ENCODE data around the gene HDAC4.
A peak's percentile ranks its signal among the peaks of the same experiment; 100 is the strongest.

The HDAC4 gene

DNA sequence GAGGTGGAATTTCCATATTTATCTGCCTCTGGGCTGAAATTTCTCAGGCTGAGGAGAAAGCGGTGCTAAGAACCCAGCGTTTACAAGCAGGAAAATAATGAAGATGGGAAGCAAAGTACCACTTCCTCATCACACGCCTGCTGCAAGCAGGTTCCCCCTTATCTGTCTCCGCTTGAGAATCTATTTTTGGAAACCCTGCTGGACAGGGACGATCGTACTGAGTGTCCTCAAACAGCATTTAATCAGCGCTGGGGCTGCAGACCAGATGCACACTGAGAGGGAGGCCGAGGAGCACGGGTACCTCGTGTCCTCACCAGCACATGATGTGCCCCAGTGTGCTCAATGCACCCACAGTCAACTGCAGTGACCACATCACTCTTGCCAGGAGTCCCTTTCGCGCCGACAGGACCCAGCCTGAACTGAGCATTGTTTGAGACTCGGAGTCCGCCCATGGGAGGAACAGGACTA, 160.4 kb downstream of the HDAC4 start:
- peaks cover 2% of the 10 kb centered on the region for H3K36me3 Mint-ChIP-seq (ENCODE audit: insufficient read depth)
- H3K9me3 Mint-ChIP-seq, result no peaks in the 10 kb centered on the region
- H3K4me1 Mint-ChIP-seq (ENCODE audit: low read depth in 2 of 2), result peaks cover 27 to 30% of the 10 kb centered on the region in 2 donors
- no peak for DNase-seq
- ATAC-seq (replicated peaks), result no peak
- no peak overlapping the region for H3K27ac Mint-ChIP-seq
- no peaks in the 10 kb centered on the region for H3K27me3 Mint-ChIP-seq
- no peak overlapping the region for H3K4me3 Mint-ChIP-seq

DNA sequence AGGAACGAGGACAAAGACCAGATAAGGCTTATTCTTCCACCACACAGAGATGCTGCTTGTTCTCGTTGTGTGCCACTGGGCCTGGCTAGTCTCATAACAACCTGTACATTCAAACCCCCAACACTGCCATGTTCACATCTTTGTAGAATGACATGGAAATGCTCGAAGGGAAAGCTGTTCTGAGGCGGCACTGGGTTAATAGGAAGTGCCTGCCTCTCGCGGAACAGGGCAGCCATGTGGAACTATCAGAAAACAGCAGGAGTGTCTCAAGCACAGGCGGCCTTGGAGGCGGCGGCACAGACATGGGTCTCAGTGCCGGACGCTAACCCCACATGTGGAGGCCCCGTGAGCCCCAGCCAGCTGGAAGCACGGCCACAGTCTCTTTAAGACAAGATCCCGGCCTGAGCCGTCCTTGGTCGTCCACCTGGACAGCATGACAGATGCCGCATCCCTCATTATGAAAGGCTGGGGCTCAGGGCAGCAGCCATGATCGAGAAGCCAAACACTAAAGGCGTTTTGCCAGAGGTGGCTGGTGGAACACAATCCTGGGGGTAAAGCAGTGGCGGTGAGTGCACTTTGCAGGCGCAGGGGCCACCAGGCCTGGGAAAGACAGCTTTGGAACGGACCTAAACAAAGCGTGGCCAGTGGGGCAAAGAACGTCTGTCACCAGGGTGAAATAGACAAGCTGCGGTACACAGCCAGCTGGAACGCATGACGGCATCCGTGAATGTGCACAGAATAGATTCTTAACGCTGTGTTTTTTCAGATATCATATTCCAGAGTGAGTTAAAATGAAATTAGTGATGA, 161.0 kb downstream of the HDAC4 start:
- H3K4me1 Mint-ChIP-seq (ENCODE audit: low read depth in 2 of 2), result peaks cover 23 to 34% of the 10 kb centered on the region in 2 donors
- no peak for DNase-seq
- H3K36me3 Mint-ChIP-seq (ENCODE audit: insufficient read depth), result peaks cover 2% of the 10 kb centered on the region
- H3K27ac Mint-ChIP-seq, result no peak overlapping the region
- H3K4me3 Mint-ChIP-seq, result no peak overlapping the region
- no peaks in the 10 kb centered on the region for H3K27me3 Mint-ChIP-seq
- H3K9me3 Mint-ChIP-seq, result no peaks in the 10 kb centered on the region
- ATAC-seq (replicated peaks), result no peak

DNA sequence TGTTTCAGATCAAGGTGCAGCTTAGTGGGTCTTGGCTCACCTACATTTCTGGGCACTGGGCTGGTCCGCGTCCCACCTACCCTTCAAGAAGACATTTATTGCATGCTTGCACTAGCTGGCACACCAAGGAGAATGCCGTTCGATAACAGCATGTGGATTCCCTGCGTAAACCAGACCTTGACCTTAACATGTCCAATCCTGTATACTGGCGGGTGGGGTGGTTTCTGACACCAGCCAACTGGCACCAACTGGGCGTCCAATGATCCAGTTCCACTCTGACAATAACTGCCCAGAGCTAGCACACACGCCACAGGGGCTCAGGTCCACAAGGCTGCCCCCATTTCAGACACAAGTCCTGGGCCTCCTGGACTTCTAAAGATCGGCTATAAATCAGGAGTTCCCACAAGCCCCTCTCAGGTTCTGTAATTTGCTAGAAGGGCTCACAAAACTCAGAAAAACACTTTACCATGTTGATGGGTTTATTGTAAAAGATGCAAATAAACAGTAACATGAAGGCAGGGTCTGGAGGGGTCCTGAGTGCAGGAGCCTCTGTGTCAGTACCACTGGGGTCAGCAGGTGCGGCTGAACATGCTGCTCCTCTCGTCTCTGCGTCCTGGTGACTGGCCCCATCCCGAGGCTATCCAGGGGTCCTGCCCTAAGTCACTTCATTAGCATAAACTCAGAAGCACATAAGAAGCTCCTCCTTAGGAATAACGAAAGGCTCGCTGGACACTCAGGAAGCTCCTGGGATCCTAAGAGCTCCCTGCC, 161.8 kb downstream of the HDAC4 start:
- ATAC-seq (replicated peaks), result no peak
- no peaks in the 10 kb centered on the region for H3K36me3 Mint-ChIP-seq (ENCODE audit: insufficient read depth)
- H3K4me3 Mint-ChIP-seq, result no peak overlapping the region
- H3K27ac Mint-ChIP-seq, result no peak overlapping the region
- H3K9me3 Mint-ChIP-seq, result no peaks in the 10 kb centered on the region
- no peaks in the 10 kb centered on the region for H3K27me3 Mint-ChIP-seq
- H3K4me1 Mint-ChIP-seq (ENCODE audit: low read depth in 2 of 2), result peaks cover 20 to 33% of the 10 kb centered on the region in 2 donors
- DNase-seq, result no peak

DNA sequence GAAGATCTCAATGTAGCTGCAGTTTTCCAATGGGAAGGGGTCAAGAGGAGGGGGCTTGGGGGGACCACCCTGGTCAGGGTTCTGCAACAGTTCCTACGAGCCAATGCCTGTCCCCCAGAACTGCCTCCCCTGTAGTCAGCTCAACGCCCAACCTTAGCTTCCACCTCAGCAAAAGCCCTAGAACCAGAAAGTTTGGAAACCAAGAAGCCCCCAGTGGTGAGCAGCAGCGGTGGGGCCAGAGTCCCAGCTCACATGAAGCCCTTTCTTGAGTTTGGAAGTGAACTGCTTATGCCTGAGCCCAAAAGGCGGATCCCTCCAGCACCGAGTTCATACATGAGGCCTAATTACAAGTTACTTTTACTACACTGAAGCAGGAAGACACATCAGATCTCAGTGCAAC, 162.4 kb downstream of the HDAC4 start:
- ATAC-seq (replicated peaks), result no peak
- peaks cover 23 to 31% of the 10 kb centered on the region in 2 donors for H3K4me1 Mint-ChIP-seq (ENCODE audit: low read depth in 2 of 2)
- H3K9me3 Mint-ChIP-seq, result no peaks in the 10 kb centered on the region
- no peaks in the 10 kb centered on the region for H3K27me3 Mint-ChIP-seq
- no peaks in the 10 kb centered on the region for H3K36me3 Mint-ChIP-seq (ENCODE audit: insufficient read depth)
- H3K4me3 Mint-ChIP-seq, result no peak overlapping the region
- no peak for DNase-seq
- H3K27ac Mint-ChIP-seq, result no peak overlapping the region

DNA sequence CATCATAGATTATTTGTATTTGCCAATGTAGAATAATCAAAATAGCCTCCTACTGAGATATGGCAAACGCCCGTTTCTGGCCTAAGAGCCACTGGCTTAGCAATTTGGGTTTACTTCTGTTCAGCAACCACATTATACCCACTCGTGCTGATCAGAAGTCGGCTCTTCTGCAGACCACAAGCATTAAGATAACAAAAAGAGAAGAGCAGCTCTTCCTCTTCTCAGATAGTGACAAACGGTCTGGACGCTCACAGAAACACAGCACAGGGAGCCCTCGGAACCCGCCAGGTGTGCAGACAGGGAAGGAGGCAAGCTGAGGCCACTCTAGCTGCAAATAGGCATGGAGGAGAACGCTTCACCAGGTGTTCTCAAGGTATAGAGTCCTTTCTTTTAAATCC, 164.0 kb downstream of the HDAC4 start:
- DNase-seq, result no peak

DNA sequence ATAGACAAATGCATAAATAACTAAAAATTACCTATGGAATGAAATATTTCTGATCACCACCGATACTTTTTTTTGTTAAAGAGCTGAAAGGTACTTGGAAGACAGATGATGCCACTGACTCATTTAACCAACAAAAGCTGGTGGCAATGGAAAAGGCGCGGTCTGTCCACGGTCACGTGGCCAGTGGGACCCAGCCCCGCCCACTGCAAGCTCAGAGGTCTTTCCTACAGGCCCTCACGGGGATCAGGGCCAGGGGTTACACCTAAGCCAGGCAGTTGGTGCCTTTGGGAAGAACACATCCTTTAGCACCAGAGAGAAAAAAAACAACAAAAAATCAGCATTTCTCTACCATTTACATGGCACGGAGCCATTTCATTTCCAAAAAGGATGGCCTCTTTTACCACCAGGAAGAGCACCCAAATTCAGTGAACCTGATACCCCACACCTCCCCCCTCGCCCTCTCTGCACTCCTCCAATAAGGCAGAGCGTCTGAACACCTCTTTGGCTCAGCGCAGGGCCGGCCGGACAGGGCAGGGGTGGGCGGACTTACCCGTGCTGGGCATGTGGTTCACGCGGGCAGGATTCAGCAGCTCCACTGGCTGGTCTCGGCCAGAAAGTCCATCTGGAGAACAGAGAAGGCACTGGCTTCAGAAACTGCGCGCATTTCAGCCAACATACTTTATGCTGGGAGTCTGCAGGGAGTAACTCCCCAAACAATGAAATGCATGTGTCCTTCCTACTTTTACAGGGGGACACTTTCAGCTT, 164.6 kb downstream of the HDAC4 start:
- H3K4me1 Mint-ChIP-seq (ENCODE audit: low read depth in 2 of 2), result peaks cover 15 to 27% of the 10 kb centered on the region in 2 donors
- no peak for DNase-seq
- ATAC-seq (replicated peaks), result no peak
- H3K9me3 Mint-ChIP-seq, result no peaks in the 10 kb centered on the region
- no peaks in the 10 kb centered on the region for H3K36me3 Mint-ChIP-seq (ENCODE audit: insufficient read depth)
- H3K27me3 Mint-ChIP-seq, result no peaks in the 10 kb centered on the region
- H3K4me3 Mint-ChIP-seq, result no peak overlapping the region
- no peak overlapping the region for H3K27ac Mint-ChIP-seq

More for the DNA sequence above, 164.0 kb downstream of the HDAC4 start:
- H3K27ac Mint-ChIP-seq, result peak overlapping the region in 1 of 2 donors; percentile 22
- H3K36me3 Mint-ChIP-seq (ENCODE audit: insufficient read depth), result no peaks in the 10 kb centered on the region
- H3K4me1 Mint-ChIP-seq (ENCODE audit: low read depth in 2 of 2), result peaks cover 16 to 27% of the 10 kb centered on the region in 2 donors
- H3K27me3 Mint-ChIP-seq, result no peaks in the 10 kb centered on the region
- H3K4me3 Mint-ChIP-seq, result no peak overlapping the region
- no peaks in the 10 kb centered on the region for H3K9me3 Mint-ChIP-seq
- no peak for ATAC-seq (replicated peaks)

DNA sequence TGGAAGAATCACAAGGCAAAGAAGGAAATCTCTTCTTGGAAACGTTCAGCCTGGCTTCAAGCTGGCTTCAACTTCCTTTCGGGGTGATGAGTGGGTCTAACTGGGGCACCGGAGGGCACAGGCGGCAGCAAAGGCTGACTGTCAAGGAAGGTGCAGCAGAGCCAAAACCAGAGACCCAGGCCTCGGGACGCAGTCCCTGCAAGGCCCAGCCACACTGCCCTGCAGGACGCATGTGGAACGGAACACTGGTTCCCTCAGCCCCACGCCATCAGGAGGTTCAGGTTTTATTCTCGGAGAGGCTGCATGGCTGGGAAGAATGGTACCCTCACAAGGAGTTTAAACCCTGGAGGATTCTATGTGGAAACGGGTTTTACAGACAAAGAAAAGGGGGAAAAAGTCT, 165.5 kb downstream of the HDAC4 start:
- Mint-ChIP-seq H3K4me3 (peak overlapping the region in 1 of 2 donors; percentile 34), H3K36me3 (ENCODE audit: insufficient read depth) (no peaks in the 10 kb centered on the region), H3K27me3 (no peaks in the 10 kb centered on the region), H3K27ac (peak overlapping the region in 1 of 2 donors; percentile 69), H3K9me3 (no peaks in the 10 kb centered on the region), H3K4me1 (ENCODE audit: low read depth in 2 of 2) (peaks cover 24 to 34% of the 10 kb centered on the region in 2 donors)
- ATAC-seq (replicated peaks) (no peak), DNase-seq (no peak)

DNA sequence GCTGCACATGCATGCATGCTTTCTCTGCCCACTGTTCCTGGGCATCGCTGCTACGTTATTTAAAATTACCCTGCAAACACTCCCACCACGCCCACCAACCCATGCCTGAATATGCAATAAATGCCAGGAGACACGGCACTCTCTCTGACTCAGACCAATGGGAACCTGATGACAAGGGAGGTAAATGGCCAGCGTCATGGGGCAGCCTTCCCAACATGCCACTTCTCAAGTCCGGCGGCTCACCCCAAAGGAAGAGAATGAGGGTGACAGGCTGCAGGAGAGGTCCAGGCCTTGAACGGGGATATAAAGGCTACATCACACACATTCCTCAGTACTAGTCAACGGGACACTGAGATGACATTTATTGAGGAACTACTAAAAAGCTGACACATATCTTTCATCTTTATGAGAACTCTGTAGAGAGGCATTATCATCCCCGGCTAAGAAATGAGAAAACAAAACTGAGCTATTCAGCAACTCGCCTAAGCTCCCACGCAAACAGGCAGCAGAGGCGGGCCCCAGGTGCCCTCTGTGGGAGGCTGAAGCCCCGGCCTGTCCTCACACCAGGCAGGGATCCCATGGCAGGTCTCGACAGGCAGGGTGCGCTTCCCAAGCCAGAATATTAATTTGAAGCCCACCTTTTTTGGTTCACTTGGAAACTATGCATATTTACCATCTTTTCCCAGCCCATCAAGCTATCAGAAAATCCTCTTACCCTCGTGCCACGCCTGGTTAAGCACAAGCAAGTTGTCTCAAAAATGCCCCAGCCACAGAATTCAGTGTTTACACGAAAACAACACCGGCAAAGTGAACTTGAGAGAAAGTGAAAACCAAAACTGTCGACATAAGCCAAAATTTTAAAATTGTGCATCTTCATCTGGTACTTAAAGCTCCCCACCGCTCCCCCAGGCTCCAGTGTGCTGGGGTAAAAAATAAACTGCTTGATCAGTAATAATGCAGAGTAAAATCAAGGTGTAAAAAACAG, 166.3 kb downstream of the HDAC4 start:
- no peak for ATAC-seq (replicated peaks)
- Mint-ChIP-seq H3K9me3 (no peaks in the 10 kb centered on the region), H3K4me1 (ENCODE audit: low read depth in 2 of 2) (peaks cover 24 to 28% of the 10 kb centered on the region in 2 donors), H3K27ac (peak overlapping the region in 1 of 2 donors; percentile 69), H3K4me3 (peak overlapping the region in 1 of 2 donors; percentile 34), H3K36me3 (ENCODE audit: insufficient read depth) (no peaks in the 10 kb centered on the region), H3K27me3 (no peaks in the 10 kb centered on the region)
- DNase-seq, result no peak

DNA sequence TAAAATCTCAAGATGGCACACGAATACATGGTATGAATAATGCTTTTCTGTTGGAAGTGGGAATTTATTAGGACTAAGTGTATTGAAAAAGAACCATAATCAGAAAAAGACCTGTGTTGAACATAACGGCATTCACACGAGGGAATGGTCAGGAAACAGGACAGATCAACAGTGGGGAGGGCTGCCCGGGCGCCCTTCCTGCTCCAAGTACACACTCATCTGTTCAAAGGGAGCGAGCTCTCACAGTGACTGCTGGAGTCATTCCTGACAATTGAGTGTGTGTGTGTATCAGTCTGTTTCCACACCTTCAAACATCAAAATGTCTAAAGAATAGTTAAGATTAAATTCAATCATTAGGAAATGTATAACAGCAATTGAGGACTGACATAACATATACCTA, 167.2 kb downstream of the HDAC4 start:
- no peak for ATAC-seq (replicated peaks)
- Mint-ChIP-seq H3K4me3 (no peak overlapping the region), H3K27me3 (no peaks in the 10 kb centered on the region), H3K27ac (no peak overlapping the region), H3K4me1 (ENCODE audit: low read depth in 2 of 2) (peaks cover 25 to 30% of the 10 kb centered on the region in 2 donors), H3K9me3 (no peaks in the 10 kb centered on the region), H3K36me3 (ENCODE audit: insufficient read depth) (no peaks in the 10 kb centered on the region)
- DNase-seq, result no peak

DNA sequence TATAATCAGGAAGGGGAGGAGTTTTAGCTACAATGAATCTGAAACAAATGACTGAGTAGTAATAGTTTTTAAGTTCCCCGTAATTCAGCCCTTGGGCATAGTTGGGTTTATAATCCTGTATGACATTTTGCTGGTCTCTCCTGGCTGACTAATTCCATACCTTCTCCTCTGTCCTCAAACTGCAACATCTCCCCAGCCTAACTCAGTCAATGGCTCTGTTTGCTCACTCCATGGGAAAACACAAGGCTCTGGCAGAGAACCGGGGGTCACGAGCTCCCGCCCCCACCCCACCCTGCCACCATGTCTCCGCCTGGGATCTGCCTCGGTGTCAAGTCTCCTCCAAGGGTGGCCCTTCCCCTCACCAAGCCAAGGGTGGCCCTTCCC, 168.6 kb downstream of the HDAC4 start:
- peak overlapping the region in 1 of 2 donors; percentile 19 for H3K27ac Mint-ChIP-seq
- H3K9me3 Mint-ChIP-seq, result no peaks in the 10 kb centered on the region
- H3K36me3 Mint-ChIP-seq (ENCODE audit: insufficient read depth), result no peaks in the 10 kb centered on the region
- ATAC-seq (replicated peaks) (no peak), DNase-seq (no peak)
- peaks cover 31 to 36% of the 10 kb centered on the region in 2 donors for H3K4me1 Mint-ChIP-seq (ENCODE audit: low read depth in 2 of 2)
- peak overlapping the region; percentile 8 to 10 for H3K4me3 Mint-ChIP-seq
- no peaks in the 10 kb centered on the region for H3K27me3 Mint-ChIP-seq

DNA sequence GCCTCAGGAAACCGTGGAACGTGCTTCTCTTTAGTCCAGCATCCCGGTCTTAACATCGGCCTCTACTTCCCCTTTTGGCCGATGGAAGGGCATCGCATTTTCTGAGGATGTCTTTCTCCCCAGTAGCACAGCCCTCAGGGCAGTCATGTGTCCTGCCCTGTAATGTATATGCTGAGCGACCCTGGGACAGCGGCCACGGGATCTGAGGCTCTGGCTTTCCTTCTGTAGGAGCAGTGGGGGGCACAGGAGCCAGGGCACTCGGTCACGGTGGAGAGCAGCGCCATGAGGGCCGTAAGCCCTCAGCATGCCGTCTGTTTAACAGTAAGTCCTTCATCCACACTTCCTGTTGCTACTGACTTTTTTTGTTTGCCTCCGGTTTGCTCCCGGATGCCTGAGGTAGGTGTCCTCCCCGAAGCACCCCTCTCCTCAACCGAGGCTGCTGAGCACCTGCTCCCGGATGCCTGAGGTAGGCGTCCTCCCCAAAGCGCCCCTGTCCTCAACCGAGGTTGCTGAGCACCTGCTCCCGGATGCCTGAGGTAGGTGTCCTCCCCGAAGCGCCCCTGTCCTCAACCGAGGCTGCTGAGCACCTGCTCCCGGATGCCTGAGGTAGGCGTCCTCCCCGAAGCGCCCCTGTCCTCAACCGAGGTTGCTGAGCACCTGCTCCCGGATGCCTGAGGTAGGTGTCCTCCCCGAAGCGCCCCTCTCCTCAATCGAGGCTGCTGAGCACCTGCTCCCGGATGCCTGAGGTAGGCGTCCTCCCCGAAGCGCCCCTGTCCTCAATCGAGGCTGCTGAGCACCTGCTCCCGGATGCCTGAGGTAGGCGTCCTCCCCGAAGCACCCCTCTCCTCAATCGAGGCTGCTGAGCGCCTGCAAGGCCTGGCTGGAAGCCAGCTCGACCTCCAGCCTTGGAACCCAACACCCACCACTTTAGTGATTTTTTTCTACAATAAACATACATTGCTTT, 169.3 kb downstream of the HDAC4 start:
- peak overlapping the region; percentile 54 to 75 for H3K27ac Mint-ChIP-seq
- no peak for DNase-seq
- no peaks in the 10 kb centered on the region for H3K27me3 Mint-ChIP-seq
- H3K4me1 Mint-ChIP-seq (ENCODE audit: low read depth in 2 of 2), result peaks cover 38 to 41% of the 10 kb centered on the region in 2 donors
- no peaks in the 10 kb centered on the region for H3K36me3 Mint-ChIP-seq (ENCODE audit: insufficient read depth)
- H3K4me3 Mint-ChIP-seq, result peak overlapping the region; percentile 33 to 45
- ATAC-seq (replicated peaks), result peak; percentile 26
- H3K9me3 Mint-ChIP-seq, result no peaks in the 10 kb centered on the region
